Keratinocyte (primary cell): ENCODE measurements around the gene WFDC1.

Source experiments
- CTCF ChIP-seq, 3 experiments: IDR thresholded peaks in 1 of 3; conservative IDR thresholded peaks in 1 of 3; optimal IDR thresholded peaks in 1 of 3; 2 replicates in 2 of 3; 3 replicates in 1 of 3; pipeline versions ENCODE3 to v1.5.1; 2011; ENCODE audit warnings: low read length in 3 of 3, mild to moderate bottlenecking in 3 of 3, moderate library complexity in 2 of 3, control low read depth in 1 of 3, inconsistent platforms in 1 of 3; ENCODE audit not compliant: insufficient read depth in 2 of 3; ENCODE audit errors: extremely low read depth in 1 of 3
- EZH2 ChIP-seq: IDR thresholded peaks from one replicate; pipeline ENCODE4 v1.6.1; 2012; ENCODE audit warnings: inconsistent platforms, mild to moderate bottlenecking, low read length, moderate library complexity

GRCh38 chr16:84303516-84303915 lies 8.8 kb downstream of the WFDC1 start:
- TF ChIP-seq EZH2 (no peak), CTCF (optimal IDR thresholded peaks at IDR 0.05 in 1 of 3, IDR thresholded peaks at IDR 0.05 in 1 of 3, conservative IDR thresholded peaks at IDR 0.05 in 1 of 3; ENCODE audit: extremely low read depth in 1 of 3, insufficient read depth in 2 of 3, low read length in 3 of 3) (no peak)
